ENCODE data around the gene RCAN1.
"Not testable (repeated sequence)": the region's sequence is repeated elsewhere in the genome, so short reads cannot be mapped to it uniquely, and the experiment has no call there.

The RCAN1 gene

DNA sequence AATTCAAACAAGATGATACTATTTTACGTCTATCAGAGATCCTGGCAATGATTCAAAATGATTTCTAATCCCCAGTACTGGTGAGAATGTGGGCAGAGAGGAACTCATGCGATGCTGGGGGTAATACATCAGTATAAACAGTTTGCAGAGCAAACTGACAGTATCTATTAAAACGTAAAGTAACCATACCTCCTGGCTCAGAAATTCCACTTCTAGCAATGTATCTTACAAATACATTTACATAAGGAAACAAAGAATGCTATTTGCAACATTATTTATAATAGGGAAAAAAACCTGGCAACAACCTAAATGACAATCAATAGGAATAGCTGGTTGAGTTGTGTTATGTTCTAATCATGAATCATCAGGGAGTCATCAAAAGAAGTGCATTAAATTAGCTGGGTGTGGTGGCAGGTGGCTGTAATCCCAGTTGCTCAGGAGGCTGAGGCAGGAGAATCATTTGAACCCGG is 15.9 kb downstream of the RCAN1 start:
- DNase-seq = no peak

DNA sequence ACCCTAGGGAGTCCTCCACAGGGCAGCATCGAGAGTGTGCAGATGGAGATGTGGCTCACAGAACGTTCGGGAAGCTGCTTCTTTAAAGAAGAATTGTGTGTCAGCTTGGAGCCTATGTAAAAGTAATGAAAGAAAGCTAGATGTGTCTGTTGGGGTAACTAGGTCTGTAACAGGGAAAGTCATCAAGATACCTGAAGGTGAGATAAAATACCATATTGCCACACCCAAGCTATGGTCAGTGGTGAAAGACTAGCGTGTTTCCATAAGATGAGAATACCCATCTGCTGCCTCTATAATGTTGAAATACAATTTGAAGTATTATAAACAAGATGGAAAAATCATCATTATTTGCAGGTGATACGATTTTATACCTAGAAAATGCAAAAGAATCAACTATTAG is 17.5 kb downstream of the RCAN1 start:
- DNase-seq = no peak

DNA sequence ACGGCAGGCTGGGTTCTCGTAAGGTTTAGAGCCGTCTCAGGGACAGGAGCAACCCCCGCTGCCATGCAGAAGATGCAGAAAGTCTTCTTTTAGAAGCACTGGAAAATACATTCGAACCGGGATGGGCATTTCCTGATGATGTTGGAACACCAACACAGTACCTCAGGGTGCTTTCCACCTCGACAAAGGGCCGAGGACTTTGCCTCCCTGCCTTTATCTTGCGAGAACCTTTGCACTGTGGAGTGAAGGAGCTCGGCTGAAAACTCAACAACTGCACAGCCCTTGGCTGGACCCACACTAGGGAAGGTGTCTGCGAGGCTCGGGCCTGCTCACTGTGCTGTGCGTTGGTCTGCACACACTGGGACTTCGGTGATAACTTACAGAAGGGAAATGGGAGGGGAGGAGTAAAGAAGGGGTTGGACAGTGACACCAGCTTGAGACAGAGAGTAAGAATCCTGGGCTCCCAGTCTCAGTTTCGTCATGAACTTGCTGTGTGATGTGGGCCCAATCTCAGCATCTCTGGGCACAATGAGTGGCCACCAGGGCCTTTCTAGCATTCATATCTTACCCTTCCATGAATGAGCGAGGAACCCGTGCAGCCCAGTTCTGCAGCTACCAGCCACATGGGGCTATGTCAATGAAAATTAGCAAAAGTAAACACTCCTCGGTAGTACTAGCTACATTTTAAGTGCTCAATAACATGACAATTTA is 18.2 kb downstream of the RCAN1 start:
- no peak for DNase-seq

DNA sequence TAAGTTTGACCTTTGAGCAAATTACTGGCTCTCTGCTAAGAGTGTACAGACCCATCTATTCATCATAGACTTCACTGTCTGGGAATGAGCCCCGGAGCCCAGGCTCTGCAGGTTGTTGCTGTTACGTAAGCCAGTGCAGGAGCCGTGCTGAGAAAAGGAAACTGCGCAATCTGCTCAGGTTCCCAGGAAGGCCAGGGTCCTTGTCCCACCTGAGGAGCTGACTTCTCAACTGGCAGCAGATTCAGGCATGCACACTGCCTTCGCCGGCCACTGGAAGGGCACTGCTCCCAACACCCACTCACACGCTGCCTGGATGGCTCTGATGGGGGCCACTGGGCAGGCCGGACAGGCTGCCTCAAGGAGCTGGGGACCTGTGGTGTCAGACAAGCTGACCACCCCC is 19.5 kb downstream of the RCAN1 start:
- DNase-seq = no peak

DNA sequence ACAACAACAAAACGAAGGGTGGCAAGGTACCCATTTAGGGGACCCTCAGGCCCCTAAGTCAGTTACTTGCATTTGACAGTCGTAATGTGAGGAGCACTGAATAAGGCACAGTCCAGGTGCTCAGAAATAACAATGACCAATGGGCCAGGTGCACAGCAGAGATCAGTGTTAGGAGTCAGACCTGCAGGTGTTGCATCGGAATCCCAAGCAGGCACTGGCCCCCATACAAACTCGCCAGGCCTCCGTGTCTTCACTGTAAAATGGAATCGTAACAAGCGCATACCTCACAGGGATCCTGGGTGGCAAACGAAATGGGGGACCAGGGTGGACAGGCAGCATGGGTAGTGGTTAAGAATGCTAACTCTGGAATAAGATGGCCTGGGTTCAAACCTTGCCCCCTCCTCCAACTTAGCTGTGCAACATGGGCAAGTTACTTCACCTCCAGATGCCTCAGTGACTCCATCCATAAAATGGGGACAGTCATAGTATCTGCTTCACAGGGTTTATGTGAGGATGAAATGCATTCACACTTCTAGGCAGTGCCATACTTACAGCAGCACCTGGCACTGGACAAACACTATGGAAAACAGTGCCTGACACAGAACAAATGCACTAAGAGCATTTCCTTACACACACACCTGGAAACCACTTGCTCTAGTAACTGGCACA is 20.2 kb downstream of the RCAN1 start:
- DNase-seq = no peak

DNA sequence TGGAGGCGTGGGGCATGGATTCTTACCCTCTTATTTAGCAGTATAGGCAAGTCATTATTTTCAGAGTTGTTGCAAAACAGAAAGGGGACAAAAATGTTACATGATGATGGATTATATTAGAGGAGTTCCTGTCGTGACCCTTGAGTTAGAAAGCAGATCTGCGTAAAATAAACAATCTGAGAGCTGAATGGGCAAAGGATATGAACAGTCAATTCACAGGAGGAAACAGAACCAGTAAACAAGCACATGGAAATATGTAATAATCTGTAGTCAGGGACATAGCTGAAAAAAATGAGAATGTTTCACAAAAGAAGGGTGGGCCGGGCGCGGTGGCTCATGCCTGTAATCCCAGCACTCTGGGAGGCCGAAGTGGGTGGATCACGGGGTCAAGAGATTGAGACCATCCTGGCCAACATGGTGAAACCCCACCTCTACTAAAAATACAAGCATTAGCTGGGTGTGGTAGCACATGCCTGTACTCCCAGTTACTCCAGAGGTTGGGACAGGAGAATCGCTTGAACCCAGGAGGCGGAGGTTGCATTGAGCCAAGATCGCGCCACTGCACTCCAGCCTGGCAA is 20.9 kb downstream of the RCAN1 start:
- no peak for DNase-seq

DNA sequence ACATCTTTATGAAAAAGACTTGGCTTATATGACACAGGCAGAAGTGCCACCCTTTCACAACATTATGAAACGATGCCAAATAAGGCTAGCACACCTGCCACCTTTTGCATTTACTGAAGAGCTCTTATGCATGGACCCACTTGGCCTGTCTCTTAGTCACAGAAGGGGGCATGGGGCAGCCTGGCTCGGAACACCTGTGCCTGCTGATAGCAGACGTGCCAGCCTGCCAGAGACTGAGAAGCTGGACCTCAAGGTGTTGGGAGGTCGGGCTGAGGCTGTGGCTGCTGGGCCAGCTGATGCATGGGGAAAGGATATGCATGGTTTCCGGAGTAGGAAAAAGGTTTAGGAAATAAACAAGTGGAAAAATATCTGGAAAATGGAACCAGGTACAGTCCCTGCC is 21.5 kb downstream of the RCAN1 start:
- DNase-seq = no peak

DNA sequence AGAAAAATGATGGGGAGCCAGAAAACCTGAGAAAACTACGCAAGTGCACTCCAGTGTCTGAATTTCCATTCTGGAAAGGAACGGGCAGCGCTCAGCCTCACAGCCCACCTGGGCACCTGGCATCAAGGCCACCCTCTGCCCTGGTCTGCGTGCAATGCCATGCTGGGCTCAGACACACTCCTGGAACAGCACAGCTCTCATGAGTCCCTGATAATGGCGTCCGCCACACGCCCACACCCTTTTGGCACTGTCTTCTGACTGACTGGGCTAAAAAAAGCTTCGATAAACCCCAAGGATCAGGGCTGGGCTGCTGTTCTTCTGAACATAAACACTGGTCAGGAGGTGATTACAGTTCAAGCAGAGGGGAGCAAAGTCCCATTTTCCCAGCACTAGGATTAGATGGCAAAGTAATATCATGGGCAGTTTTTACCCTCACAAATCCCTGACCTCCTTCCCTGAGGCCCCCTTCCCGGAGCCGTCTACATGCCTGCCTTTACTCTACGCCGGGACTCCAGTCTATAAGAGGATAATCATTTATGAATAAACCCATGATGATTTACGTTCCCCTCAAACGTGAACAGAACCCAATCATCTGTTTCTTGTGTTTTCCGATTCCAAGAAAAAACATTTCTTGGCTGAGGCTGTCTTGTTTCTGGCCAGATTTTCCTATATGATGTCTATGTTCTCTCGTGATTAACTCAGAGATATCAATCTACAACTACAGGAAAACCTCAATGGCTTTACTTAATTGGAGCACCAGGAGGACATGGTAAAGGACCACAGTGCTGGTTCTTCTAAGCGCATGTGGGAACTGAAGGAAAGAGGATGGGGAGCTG is 22.6 kb downstream of the RCAN1 start:
- DNase-seq = no peak

DNA sequence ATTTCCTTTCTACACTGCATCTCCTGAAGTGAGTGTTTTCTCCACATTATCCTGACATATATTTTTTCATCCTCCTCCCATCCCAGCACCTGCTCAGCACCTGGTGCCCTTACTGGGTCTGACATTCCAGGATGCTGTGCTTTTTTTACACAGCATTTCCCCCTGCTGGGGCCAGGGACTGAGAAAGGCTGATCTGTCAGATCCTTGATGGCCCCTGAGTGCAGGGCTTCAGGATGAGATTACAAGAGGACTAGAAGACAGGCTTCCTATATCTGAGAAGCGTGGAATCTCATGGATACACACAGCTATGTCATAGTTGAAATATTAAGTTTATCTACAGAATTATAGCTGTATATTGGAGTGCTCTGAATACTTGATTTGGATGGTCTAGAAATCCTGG is 24.4 kb downstream of the RCAN1 start:
- DNase-seq = no peak

DNA sequence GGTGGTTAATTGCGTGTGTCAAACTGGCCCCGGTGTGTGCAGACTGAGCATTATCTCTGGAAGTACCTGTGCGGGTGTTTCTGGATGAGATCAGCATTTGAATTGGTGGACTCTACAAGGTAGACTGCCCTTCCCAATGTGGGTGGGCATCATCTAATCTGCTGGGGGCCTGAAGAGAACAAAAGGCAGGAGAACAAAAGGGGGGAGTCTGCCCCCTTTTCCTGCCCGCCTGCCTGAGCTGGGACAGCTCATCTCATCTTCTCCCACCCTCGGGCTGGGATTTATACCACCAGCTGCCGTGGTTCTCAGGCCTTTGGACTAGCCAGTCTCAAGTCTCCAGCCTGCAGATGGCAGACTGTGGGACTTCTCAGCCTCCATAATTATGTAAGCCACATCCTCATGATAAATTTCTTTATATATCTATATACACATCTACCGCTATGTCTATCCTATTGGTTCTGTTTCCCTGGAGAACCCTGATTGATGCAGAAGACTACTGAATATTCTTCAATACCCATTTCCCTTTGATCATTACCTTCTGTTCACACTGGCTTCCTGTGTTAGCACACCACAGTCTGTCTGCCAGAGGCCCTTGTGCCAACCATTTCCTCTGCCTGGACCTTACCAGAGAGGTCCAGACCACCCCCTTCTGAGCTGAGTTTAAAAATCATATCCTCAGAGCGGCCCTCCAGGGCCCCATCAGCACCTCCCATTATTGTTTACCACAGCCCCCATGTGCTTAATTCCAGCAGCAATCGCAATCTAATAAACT is 25.2 kb downstream of the RCAN1 start:
- no peak for DNase-seq

DNA sequence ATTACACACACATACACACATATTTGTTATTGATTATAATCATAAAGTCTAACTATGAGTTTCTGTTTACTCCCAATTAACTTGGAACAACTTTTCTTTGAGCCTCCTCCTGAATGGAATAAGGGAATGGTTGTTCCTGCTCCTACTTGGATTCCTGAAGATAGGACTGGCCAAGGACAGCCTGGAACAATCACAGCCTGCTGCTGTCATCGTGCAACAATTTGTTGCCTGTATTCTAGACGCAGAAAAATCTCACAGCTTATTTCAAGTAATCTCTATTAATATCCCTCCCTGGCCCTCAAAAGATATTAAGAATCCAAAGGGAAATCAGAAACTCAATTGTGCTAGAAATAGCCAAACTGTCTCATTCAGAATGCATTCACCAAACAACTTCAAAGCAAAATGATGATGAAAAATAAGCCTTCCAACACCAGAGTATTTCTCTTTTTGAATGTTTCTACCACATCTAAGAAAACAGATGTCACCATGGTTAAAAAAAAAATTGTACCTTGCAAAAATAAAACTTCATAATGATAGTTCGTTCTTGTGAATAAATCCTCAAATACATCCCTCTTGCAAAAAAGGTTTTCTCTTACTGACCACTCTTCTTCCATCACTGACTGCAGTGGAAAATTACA is 30.9 kb downstream of the RCAN1 start:
- no peak for DNase-seq

DNA sequence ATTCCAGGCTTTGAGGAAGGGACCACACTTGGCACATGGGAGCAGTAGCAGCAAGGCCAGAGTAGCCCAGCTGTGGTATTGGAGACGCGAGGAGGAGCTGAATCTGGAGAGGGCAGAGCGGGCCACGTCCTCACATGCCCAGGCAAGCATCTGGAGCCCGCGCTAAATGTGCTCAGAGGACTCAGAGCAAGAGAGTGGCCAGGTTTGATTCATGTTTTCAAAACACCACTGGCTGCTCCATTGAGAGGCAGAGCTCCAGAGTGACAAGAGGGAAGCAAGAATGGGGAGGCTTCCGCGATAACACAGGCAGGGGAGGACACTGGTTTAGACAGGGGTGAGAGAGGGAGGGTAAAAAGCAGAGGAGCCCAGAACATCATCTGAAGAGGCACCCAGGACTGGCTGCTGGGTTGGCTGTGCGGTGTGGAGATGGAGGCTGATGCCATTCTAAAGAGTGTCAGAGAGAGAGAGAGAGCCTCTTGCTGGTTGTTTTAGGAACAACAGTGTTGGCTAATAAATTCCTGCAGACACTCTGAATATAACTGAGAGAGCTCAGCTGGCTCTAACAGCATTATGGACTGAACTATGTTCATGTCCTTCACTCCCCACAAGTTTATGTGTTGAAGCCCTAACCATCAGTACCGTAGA is 32.3 kb downstream of the RCAN1 start:
- no peak for DNase-seq

DNA sequence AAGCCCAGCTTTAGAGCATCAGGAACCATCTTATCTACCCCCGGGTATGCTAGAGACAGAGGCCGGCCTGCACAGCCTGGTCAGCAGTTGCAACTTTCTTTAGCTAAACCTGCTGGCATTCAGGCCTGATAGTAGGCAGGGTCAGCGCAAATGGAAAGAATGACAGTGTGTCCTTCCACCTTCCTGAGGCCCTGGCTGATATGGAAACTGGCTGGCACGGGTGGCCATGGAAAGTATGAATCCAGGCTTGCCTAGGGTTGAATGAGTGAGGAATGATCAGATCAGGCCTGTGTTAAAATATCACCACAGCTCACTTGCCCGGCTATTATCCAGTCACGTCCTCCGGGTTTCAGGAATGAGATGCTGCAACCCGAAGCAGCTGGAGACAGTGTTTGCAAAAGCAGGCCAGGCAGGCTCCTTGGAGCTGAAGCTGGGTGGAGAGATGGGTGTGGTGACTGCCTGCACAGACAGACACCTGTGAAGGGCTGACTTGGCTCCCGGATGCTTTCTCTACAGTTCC is 34.7 kb downstream of the RCAN1 start:
- no peak for DNase-seq

DNA sequence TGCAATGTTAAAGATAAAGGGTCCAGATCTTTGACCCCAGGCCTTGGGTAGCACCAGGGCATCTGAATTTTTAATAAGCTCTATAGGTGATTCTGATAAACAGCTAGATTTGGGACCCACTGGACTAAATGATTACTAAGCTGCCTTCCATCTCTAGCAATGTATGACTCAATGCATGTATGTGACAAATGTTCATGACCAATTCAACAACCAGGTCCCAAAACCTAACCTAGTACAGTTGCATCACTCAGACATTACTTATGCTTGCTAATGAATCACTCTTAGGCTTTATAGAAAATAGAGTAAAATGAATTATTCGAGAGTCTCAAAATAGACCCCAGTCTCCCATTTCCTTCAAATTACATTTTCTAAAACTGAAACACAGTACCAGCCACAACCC is 35.5 kb downstream of the RCAN1 start:
- DNase-seq = no peak

DNA sequence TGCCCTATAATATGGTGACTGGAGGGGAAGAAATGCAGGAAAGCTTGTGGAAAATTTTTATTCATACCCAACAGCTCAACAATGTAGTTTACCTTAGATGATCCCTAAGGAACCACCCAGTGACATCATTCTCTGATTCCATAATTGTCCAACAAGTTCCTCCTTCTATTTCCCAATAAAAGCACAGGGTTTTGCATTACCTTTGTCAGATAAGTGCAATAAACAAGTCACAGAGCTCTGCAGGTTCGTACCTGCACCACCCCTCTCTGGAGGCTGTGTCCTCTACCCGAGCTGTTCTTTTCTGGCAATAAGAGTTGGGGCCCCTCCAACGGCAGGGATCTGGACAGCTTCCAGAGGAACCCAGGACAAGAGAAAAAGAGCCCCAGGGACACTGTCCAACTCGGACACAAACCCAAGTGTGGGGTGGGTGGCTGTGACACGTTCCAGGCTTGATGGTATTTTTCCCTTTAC is 38.8 kb downstream of the RCAN1 start:
- no peak for DNase-seq

DNA sequence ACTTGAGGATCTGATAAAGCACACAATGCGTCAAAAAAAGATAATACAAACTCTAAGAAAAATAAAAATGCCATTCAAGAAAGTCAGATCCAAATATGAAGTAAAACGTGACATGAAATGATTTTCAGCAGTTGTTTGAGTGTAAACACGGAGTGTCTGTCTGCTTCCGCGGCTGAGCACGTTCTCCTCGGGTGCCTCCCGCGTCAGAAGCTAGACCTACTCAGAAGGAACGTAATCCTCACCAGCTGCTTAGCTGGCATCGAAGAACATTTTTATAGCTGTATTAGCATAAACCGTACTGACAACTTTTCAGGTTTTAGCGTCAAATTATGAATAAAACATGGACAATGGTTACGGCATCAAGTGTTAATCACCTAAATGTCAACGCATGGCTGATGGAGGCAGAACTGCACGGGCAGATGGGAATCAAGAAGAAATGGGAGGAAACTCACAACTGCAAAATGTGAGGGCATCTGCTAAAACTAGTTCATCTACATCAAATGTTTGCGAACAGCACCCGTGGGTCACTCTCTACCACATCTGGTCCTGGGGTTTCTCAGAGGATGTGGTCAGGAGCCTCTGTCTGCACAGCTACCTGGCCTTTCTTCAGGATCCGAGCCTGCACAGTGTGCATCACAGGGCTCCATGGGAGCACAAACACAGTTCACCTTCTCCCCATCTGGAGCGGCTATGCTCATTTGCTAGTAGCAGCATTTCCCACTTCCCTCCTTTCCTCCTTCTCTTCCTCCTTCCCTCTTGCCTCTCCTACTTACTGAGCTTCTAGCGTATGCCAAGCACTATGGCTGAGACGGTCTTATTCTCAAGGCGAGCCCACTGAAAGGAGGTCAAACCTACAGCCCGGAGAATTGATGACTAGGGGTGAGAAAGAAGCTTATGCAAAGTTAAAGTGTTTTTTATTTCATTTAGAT is 40.0 kb downstream of the RCAN1 start:
- no peak for DNase-seq

DNA sequence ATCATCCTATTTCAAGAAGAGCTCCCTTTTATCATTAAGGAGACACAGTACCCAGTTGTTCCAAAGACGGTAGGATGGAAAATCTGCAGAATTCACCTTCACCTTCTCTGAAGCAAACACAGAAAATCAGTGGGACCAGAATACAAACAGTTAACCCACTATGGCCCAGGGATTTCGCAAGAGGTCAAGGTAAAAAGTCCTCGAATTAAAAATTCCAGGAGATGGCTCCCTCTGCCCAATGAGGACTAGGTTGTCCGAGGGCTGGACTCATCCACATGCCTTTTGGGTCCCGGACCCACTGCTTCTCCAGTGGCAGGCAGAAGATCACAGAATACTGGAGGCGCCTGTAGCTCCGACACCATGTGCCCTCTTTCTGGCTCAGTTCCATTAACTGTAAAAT is 42.9 kb downstream of the RCAN1 start:
- no peak for DNase-seq

DNA sequence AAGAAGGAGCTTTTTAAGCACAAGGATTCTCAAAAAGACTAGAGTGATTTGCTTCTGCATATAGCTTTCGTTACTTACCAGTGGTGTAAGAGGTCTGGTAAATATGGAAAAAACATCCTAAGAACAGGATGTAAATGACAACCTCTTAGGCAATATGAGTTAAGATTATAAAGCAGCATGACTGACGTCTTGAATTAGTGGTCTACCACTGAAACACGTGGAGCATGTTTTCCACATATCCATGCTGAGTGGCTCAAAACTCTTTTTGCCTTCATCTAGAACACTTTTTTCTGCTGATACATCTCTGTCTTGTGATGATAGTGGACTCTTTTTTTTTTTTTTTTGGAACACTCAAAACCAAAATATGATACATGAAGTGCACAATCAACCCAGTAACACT is 44.6 kb downstream of the RCAN1 start:
- DNase-seq = no peak

DNA sequence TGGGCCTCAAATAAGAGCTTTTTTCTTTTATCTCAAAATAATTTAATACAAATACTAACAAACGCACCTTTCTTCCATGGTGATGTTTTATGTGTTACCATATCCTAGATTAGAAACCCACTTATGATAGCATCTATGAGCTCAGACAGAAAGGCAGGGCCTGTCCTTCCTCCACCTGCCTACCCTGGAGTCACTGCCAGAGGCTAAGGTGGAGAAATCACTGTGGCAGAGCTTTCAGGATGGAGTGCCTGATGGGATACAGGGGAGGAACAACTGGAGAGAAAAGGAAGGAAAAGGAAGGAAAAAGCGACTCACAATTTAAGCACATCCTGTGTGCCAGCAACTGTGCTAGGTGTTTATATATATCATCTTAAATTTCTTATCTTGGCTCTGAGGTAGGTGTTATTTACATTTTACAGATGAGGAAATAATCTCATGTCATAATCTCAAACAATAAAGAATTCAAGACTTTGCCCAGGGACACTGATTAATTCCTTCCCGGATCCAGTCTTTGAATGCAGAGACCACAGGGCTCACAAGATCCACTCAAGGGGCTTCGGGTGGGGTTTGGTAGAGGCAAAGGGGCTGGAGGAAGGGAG is 45.4 kb downstream of the RCAN1 start:
- DNase-seq = no peak

DNA sequence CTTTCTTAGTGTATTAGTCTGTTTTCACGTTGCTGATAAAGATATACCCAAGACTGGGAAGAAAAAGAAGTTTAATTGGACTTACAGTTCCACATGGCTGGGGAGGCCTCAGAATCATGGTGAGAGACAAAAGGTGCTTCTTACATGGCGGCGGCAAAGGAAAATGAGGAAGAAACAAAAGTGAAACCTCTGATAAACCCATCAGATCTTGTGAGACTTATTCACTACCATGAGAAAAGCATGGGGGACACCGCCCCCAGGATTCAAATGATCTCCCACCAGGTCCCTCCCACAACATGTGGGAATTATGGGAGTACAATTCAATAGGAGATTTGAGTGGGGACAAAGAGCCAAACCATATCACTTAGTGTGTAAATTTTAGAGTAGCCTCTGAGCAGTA is 46.1 kb downstream of the RCAN1 start:
- DNase-seq = not testable (repeated sequence)
